Calu3 (cell line): ENCODE measurements around the gene MOB3C. TPM values are rescaled to one million over a fixed set of nuclear protein-coding genes. Genes with fewer than 3 reads are reported as not detected.
A peak's percentile ranks its signal among the peaks of the same experiment; 100 is the strongest.

Source experiments
- BruUV-seq: library from RNA; stranded (reverse); fragments of 400-500 nt; replicated peaks from 2 replicates; lab custom pipeline; 2021; lab: Mats Ljungman, UMichigan
- CTCF ChIA-PET: fragments of 300-600 bp; sonication (Branson Sonifier 250); formaldehyde crosslinking; loops from one replicate; lab custom pipeline; 2022; ENCODE audit warnings: antibody characterized with exemption; lab: Charles Lee
- DNase-seq: peaks from one replicate; pipeline ENCODE4 v3.0.0; 2022
- H3K27ac Mint-ChIP-seq: one replicate; pipeline ENCODE4 v1.8.0; 2022; ENCODE audit warnings: mixed read lengths; ENCODE audit not compliant: unreplicated experiment
- H3K27me3 Mint-ChIP-seq: one replicate; pipeline ENCODE4 v1.8.0; 2022; ENCODE audit warnings: mixed read lengths; ENCODE audit not compliant: unreplicated experiment
- H3K36me3 Mint-ChIP-seq: one replicate; pipeline ENCODE4 v1.8.0; 2022; ENCODE audit warnings: mild to moderate bottlenecking, moderate library complexity, mixed read lengths; ENCODE audit not compliant: insufficient read depth, unreplicated experiment
- H3K4me1 Mint-ChIP-seq: one replicate; pipeline ENCODE4 v1.8.0; 2022; ENCODE audit warnings: mild to moderate bottlenecking, low read depth, mixed read lengths; ENCODE audit not compliant: unreplicated experiment
- H3K4me3 Mint-ChIP-seq: one replicate; pipeline ENCODE4 v1.8.0; 2022; ENCODE audit warnings: mild to moderate bottlenecking, low read depth, moderate library complexity, mixed read lengths; ENCODE audit not compliant: unreplicated experiment
- H3K9me3 Mint-ChIP-seq: one replicate; pipeline ENCODE4 v1.8.0; 2022; ENCODE audit warnings: low read depth, mixed read lengths; ENCODE audit not compliant: unreplicated experiment
- intact Hi-C: fragments of 100-400 bp; cut with micrococcal nuclease; formaldehyde crosslinking; loops from one replicate; pipeline ENCODE4 v1.10.0; 2022; ENCODE audit not compliant: unreplicated experiment
- total RNA-seq: library from RNA; stranded (reverse); gene quantifications from 2 replicates; pipeline ENCODE4 v1.2.3, GENCODE V29; 2022
- TF ChIP-seq, protein P1 (sequence below): fragments of 200-600 bp; IDR thresholded peaks from one replicate; pipeline ENCODE4 v1.8.0; 2022; ENCODE audit warnings: antibody characterized with exemption; ENCODE audit not compliant: unreplicated experiment

Gene MOB3C
- total RNA-seq, 1 experiment from 2014 or later, result 8.3 TPM

DNA sequence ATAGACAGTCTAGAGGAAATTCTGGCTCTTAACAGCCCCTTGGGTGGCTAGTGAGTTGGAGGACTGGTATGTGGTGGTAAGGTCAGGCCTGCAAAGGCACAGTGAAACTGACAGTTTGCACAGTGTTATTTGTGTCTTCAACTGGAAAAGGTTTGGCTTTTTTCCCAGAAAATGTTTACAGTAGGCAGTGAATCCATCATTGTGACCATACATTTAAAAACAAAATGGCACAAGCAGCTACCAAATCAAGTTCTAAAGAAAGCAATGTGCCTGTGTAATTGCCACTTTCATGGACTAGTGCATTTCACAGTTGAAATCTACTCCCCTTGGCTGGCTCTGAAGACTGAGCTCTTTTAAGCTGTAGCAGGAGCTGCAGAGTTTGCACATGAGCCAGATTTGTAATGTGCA lies 26.8 kb upstream of the MOB3C start:
- no peak overlapping the region for H3K27ac Mint-ChIP-seq
- CTCF ChIA-PET, result interaction anchor here (0.7 kb wide), 1 partner anchor 91 kb away, joined by 3 read pairs; no protein-coding TSS in a partner anchor
- no peak overlapping the region for H3K4me3 Mint-ChIP-seq
- no TSS peak for BruUV-seq
- TF ChIP-seq, protein P1, sequence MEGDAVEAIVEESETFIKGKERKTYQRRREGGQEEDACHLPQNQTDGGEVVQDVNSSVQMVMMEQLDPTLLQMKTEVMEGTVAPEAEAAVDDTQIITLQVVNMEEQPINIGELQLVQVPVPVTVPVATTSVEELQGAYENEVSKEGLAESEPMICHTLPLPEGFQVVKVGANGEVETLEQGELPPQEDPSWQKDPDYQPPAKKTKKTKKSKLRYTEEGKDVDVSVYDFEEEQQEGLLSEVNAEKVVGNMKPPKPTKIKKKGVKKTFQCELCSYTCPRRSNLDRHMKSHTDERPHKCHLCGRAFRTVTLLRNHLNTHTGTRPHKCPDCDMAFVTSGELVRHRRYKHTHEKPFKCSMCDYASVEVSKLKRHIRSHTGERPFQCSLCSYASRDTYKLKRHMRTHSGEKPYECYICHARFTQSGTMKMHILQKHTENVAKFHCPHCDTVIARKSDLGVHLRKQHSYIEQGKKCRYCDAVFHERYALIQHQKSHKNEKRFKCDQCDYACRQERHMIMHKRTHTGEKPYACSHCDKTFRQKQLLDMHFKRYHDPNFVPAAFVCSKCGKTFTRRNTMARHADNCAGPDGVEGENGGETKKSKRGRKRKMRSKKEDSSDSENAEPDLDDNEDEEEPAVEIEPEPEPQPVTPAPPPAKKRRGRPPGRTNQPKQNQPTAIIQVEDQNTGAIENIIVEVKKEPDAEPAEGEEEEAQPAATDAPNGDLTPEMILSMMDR, result no peak
- DNase-seq, result peak; percentile 13
- H3K27me3 Mint-ChIP-seq, result no peaks in the 10 kb centered on the region
- intact Hi-C loops, result no loop called here
- no peaks in the 10 kb centered on the region for H3K36me3 Mint-ChIP-seq
- no peaks in the 10 kb centered on the region for H3K9me3 Mint-ChIP-seq
- H3K4me1 Mint-ChIP-seq, result peaks cover 22% of the 10 kb centered on the region

DNA sequence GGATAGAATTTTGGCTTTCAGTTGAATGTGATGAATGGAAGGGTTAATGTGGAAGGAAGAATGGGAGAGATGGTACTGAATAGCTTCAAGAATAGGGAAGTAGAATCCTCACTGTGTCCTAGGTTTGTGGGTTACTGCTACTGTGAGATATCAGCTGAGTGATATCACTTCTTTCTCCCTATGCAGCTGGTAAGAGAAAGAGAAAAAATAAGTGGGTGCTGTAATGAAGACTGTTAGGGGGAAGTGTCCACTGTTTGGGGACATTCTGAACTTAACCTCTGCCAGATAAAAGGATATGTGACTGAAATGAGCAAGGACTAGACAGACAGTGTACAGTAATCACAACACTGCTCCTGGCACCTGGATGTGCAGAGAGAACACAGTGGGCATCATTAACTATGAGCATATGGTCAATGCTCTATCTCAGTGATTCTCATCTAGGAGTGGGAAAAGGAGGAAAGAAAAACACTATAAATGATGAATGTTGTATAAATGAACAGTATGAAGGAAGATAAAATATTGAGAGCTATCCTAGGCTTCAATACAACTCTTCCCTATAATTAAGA lies 25.6 kb upstream of the MOB3C start:
- no peak for DNase-seq
- Mint-ChIP-seq H3K36me3 (no peaks in the 10 kb centered on the region), H3K27me3 (no peaks in the 10 kb centered on the region), H3K4me3 (no peak overlapping the region), H3K9me3 (no peaks in the 10 kb centered on the region), H3K27ac (no peak overlapping the region), H3K4me1 (peaks cover 22% of the 10 kb centered on the region)
- TF ChIP-seq, protein P1, result no peak
- intact Hi-C loops, result no loop called here
- no TSS peak for BruUV-seq
- CTCF ChIA-PET, result no interaction called here

DNA sequence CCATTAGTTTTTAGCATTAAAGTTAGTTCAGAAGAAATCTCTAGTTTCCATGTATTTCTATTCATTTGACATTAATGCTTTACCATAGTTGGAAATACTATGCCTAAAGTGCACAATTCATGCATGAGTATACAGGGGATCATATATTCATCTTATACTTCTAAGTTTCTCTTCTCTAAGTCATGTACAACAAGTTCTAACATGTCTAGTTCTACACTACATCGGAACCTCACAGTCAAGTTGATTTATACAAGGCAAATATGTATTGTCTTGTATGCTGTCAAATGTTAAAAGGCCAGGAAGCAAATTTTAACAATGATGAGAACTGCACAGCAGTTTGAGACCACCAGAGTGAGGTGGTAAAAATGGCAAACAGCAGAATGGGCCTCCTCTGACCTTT lies 22.9 kb upstream of the MOB3C start:
- Mint-ChIP-seq H3K4me3 (no peak overlapping the region), H3K27me3 (no peaks in the 10 kb centered on the region), H3K27ac (no peak overlapping the region), H3K9me3 (no peaks in the 10 kb centered on the region), H3K4me1 (peaks cover 22% of the 10 kb centered on the region), H3K36me3 (no peaks in the 10 kb centered on the region)
- no peak for DNase-seq
- intact Hi-C loops, result no loop called here
- CTCF ChIA-PET, result no interaction called here
- BruUV-seq, result no TSS peak
- TF ChIP-seq, protein P1, result no peak

DNA sequence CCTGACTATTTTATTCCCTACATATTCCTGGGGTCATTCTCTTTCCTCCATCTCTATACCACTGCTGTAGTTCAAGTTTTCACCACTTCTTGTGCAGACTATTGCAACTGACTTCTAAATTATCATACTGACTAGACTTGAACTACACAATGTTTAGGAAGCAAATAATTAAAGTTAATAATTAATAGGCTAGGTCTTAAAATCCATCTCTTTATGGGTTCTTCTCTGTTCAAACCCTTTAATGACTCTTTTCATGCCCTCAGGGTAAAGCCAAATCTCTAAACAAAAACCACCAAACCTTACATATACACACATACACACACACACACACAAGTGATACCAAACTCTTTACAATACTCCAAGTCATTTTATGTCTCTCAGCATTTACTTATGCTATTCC lies 22.3 kb upstream of the MOB3C start:
- TF ChIP-seq, protein P1, result no peak
- CTCF ChIA-PET, result no interaction called here
- no TSS peak for BruUV-seq
- Mint-ChIP-seq H3K36me3 (peaks cover 4% of the 10 kb centered on the region), H3K4me1 (peaks cover 22% of the 10 kb centered on the region), H3K27ac (no peak overlapping the region), H3K27me3 (no peaks in the 10 kb centered on the region), H3K4me3 (no peak overlapping the region), H3K9me3 (no peaks in the 10 kb centered on the region)
- no peak for DNase-seq
- intact Hi-C loops, result no loop called here
